HG03097 (cell line): ENCODE data around the gene BMF.

Experiments used
- ATAC-seq: cut with Tn5 transposase; IDR thresholded peaks from one replicate; pipeline ENCODE4 v1.9.1; 2021; ENCODE audit not compliant: unreplicated experiment, low FRiP score

Gene BMF

DNA sequence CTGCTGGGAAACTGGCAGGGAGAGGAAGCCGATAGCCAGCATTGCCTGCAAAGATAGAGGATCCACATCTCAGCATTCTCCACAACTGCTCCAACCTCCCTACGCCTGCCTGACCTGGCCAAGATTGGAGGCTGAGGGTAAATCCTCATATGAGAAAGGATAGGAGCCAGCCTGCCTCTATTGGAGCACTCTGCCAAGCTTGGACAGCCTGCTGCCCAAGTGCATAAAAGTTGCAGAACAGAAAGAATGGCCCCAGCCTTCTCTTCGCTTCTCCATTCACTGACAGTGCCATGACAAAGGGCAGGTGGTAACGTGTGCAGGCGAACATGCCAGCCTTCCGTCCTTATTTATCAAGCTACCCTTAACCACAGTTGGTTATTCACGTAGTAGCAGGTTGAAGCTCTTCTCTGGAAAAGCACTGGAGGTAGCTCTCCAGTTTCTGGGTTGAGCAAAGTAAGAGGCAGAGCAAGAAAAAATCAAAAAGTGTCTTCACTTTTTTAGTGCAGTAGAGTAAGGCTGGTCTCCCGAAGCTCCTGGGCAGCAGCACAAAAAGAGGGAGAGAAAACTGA lies 4.3 kb downstream of the BMF start:
- no peak for ATAC-seq

- no peak for ATAC-seq
These were observed 4.8 kb downstream of the BMF start for GRCh38 chr15:40103864-40104271.

DNA sequence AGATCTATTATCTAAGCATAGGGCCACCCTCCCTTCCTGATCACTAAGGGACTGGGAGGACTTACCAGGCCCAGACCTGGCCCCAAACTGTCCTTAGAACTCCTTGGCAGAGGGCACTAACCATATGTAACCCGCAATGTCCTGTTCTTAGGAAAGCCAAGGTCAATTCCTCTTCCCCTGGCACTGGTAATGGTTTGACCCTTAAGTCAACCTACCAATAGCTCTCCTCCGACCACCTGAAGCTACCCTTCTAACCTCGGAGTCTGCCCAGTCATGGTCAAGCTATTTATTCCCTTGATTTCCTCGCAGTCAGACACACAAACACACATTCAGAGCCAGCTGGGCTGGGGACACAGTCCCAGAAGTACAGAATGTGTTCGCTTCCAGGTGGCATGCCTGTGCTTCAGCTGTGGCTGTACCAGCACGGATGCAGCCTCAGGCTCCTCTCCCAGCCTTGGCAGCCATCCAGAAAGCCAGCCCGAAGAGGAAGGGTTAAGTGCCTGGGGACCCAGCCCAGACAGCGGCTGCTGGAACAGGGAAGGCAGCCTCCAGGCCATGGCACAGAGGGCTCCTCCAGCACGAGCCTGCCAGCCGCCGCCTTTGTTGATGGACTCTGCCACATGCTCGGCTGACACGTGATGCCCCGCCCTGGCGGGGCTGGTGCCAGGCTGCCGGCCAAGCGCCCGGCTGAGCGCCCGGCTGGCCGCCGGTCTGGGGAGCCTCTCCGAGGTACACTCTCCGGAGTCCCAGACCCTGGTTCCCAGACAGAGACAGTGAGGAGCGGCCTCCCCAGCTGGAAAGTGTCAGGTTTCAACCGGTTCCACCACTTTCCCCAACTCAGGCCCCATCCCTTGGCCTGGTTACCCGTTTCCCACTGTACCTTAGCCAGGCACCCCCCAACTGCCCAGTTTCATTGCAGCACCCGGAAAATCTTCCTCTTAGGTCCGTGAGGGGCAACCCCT lies 5.5 kb downstream of the BMF start:
- no peak for ATAC-seq

- no peak for ATAC-seq
These were observed 7.5 kb downstream of the BMF start for GRCh38 chr15:40100947-40101905.

DNA sequence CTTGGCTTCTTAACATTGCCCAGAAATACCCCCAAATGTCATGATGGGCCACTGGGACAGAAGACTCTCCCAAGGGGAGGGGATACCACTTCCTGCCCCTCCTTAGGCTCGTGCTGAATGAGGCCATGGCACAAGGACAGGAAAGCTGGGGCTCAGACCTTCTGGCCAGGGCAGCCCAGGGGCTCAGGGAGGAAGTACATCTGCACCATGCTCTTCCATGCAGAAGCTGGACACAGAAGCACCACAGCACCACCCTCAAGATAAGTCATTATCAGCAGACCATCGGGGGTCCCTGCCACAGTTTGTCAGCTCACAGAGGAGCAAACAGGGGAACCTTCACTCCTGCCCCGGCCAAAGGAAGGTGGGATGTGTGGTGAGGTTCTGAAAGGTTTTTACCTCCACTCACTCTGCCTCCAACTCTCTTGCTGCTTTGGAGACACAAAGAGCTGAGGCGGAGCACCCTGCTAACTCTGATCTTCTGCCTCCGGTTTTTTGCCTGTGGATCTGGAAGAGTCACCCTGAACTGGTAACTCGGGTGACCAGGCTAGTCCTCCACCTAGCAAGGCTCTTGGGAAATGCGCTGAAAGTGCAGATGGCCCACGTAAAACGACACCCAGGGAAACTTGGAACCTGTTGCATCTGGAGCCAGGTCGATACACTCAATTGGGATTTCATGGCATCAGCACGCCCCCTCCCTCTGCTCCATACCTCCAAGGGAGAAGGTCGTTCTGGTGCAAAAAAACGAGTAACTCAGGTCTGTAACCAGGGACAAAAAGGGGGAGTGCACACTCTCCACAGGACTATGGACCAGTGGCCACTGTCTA lies 8.3 kb downstream of the BMF start:
- ATAC-seq = no peak

GRCh38 chr15:40098489-40099261 lies 10.0 kb downstream of the BMF start:
- peak; percentile 62 for ATAC-seq

DNA sequence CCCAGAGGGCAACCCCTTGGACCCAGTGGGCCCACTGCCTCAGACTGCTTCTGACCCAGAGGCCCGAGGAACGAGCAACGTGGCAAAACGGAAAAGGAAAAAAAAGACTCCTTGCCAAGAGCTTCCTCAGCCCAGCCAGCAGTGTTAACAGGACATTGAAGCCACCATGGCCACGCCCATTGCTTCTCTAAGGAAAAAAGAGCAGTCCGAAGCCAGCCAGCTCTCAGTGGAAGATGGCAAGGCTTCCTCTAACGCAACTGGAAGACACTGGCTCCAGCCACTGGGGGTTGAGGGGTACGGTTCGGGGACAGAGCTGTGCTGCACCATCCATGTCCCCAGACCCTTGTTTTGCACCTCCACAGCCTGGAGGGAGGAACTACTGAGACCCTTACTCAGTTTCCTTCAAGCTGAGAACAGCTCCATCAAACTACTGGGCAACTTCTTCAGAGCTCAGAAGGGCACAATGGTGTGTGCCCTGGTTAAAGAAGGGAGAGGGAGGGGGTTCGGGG lies 10.7 kb downstream of the BMF start:
- ATAC-seq = no peak

DNA sequence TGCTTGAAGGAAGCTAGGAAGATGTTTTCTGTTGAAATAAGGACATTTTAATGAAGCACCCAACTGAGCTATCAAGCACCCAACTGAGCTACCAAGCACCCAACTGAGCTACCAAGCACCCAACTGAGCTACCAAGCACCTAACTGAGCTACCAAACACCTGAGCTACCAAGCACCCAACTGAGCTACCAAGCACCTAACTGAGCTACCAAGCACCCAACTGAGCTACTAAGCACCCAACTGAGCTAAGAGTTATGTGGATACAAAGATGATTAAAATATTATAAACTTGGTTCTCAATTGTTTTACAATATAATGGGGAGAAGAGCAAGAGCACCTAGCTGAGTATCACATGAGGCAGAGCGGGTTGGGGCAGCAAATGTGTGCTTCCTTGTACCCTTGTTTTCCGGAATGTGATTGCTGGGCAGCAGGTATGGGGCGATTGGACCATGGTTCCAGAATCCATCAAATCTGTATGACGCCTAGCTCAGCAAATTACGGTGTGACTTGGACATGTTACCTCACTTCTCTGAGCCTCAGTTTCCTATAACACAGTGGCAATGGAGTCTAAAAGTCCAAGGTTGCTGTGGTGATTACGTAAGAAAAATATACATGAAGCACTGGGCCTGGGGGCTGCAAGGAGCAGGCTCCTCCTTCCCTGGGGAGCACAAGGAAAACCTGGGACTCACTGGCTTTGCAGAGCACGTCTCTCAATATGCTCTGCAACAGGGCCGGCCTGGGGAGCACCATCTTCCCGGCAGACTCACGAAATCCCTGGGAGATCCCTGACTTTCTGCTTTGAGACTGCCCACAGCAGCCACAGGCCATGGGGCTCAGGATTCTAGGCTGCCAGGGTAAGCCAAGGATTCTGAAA lies 11.3 kb downstream of the BMF start:
- no peak for ATAC-seq

DNA sequence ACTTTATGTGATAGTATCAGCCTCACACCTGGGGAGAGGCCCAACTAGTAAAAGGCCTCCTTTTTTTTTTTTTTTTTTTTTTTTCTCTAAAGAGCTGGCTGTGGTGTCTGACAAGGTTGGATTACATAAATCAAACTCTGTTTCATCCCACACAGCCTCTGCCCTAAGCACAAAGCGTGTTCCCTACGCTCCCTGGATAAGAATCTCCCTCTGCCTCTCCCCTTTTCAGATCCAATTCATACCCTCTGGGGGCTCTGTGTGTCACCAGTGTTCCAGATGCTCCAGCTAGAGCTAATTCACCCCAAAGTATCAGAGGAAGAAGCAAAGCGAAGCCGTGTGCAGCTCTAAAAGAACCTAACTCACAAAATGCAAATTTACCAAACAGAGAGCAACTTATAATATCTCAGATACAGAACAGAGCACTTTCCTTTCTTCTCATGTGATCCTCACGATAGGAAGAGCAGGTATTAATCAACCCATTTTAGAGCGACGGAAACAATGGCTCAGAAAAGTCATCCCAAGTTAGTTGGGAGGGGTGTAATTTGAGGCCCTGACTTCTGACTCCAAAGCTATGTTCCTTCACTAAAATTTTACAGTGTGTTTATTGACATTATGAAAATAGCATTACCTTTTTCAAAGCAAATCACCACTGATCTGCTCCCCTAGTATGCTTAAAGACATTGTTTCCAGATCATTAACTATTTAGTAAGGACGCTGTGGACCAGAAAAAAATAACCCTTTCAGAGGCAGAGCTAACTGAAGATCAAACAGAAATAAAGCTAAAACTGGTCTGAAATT lies 12.4 kb downstream of the BMF start:
- ATAC-seq = no peak

DNA sequence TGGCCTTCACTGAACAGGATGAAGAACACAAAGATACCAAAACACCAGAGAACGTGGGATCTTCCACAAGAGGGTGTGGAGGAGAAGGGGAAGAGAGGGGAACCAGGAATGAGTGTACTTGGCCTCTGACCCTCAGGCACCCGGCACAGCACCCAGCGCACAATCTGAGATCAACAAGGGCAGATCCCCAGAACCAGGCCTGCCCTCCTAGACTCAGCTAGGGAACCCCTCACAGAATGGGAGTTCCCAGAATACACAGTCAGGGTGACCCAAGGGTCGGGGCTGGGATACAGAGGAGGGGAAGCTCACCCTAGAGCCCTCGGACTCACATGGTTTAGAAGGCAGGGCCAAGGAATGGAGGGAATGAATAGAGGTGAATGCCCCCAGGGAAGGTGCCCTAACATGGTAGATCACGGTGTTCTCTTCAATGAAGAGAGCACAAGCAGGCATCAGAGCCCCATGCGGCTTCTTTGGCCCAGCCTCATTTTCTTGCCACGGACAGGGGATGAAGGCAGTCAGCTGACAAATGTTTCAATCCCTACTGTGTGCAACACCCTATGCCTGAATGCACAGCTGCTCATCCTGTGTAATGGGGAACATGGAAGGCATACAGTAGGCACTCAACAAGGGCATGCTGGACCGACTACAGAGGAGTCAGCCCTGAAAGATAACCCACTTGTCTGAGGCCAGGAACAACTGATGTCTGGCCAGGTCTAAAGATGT lies 13.1 kb downstream of the BMF start:
- ATAC-seq = no peak

DNA sequence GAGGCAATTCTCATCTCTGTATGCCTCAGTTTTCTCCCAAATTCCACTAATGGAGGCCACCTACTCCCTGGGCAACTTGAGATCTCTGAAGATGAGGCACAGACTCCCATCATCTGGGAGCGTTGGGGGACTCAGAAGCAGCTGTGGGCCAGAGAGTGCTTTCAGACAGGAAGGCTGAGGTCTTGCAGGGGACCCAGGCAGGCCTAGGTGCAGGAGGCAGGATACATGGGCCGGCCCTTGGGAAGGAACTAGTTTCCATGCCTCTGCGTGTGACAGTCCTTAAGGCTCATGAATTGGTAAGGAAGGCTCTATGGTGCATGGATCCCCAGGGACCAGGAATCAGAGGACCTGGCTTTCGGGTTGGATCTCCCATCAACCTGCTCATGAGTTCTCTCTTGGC lies 14.5 kb downstream of the BMF start:
- ATAC-seq = no peak

DNA sequence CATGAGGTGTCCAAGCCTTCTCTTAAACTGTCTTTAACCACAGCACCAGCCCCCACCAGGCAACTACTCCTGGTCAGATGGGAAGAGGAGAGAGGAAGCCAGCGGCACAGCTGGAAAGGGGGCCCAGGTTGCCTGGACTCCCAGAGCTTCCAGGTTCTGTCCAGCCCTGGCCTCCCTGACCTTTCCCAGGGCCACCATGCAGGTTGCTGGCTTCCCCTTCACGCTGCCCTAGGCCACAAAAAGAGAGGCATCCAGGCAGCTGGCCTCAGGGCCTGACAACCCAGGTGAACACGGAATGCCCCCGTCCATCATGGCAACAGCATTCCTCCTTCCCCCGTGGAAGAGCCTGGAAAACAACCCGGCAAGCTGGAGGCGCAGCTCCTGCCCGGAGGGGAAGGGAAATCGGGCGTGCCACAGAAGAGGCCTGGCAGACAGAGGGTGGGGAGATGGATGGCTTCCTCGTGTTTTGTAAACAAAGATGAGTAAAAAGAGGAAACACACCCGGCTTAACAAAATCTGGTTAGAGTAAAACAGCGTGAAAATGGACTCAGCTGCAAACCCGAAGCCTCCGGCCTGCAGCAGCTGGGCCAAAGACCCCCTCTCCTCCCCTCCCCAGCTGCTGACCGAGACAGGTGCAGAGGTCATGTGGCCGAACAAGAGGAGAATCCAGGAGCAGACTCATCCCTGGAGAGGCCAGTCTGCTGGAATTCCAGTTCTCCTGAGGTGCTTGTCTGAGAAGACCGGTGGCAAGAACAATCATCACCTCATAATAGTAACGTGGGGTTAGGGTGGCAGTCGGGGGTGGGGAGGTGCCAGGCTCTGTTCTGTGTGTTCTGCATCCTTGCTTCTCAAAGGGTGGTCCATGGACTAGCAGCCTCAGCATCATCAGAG lies 15.5 kb downstream of the BMF start:
- no peak for ATAC-seq

- ATAC-seq = no peak
These were observed 16.3 kb downstream of the BMF start for GRCh38 chr15:40092256-40092978.

- ATAC-seq = no peak
These were observed 16.8 kb downstream of the BMF start for GRCh38 chr15:40091861-40092255.

DNA sequence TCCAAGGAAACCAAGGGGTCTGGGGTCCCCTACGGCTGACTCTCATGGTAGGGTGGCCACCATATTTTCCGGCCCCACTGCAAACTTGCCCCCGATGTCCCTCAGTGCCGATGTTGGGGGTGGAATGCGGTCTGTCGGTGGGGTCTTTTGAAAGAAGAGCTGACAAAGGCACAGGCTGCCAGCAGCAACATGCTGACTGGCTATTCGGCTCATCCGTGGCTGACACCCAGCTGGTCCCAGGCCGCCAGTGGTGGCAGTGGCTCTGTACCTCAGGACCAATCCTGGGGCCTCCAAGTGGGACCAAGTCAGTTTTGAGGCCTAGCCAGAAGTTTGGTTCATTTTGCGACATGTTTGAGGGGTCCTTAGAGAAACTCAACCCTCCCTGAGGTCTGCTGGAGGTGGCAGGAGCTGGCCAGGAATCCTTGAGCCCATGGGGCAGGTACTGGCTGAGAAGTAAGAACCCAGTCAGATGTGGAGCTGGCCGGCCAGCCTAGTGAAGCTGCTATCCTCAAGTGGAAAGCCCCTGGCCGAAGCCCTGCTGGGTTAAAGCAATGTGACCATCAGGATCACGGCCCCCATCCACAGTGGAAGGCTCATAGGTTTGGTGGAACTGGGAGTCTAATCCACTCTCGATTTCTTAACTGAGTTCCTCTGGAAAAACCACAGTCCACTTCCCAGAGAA lies 17.8 kb downstream of the BMF start:
- no peak for ATAC-seq
